HepG2 (cell line): ENCODE measurements around the gene RAP1A. TPM values are rescaled to one million over a fixed set of nuclear protein-coding genes. Genes with fewer than 3 reads are reported as not detected.

Experiments
- ATF7 ChIP-seq, 2 experiments: fragments of 450-650 bp in 1 of 2; sonication (generic) in 1 of 2; formaldehyde crosslinking in 1 of 2; IDR thresholded peaks; 2 replicates each; pipeline versions ENCODE4 v1.4.0 to v1.6.1; 2016 to 2020; ENCODE audit warnings: antibody characterized with exemption in 1 of 2, mild to moderate bottlenecking in 1 of 2, missing genetic modification reagents in 1 of 2
- CBX5 ChIP-seq: sonication (generic); formaldehyde crosslinking; IDR thresholded peaks from 2 replicates; pipeline ENCODE4 v1.4.0; 2020; ENCODE audit warnings: missing genetic modification reagents, borderline replicate concordance
- HDAC1 ChIP-seq: sonication (generic); formaldehyde crosslinking; IDR thresholded peaks from 2 replicates; pipeline ENCODE4 v1.5.1; 2020; ENCODE audit warnings: mild to moderate bottlenecking, missing genetic modification reagents
- HOXA7 ChIP-seq: sonication (generic); formaldehyde crosslinking; IDR thresholded peaks from 2 replicates; pipeline ENCODE4 v1.8.1; 2022; ENCODE audit warnings: mild to moderate bottlenecking, missing genetic modification reagents, moderate library complexity
- MTA3 ChIP-seq: sonication (generic); formaldehyde crosslinking; IDR thresholded peaks from 2 replicates; pipeline ENCODE4 v1.4.0; 2020; ENCODE audit warnings: missing genetic modification reagents
- MYC ChIP-seq: sonication (generic); formaldehyde crosslinking; IDR thresholded peaks from 2 replicates; pipeline ENCODE4 v1.9.0; 2021; ENCODE audit warnings: missing genetic modification reagents, borderline replicate concordance
- MYNN ChIP-seq: sonication (generic); formaldehyde crosslinking; IDR thresholded peaks from 2 replicates; pipeline ENCODE4 v1.4.0; 2020; ENCODE audit warnings: mild to moderate bottlenecking, low read depth, missing genetic modification reagents
- NFYB ChIP-seq: sonication (generic); formaldehyde crosslinking; IDR thresholded peaks from 2 replicates; pipeline ENCODE4 v1.4.0; 2020; ENCODE audit warnings: missing genetic modification reagents
- PHF20 ChIP-seq: sonication (generic); formaldehyde crosslinking; IDR thresholded peaks from 2 replicates; pipeline ENCODE4 v1.5.0; 2020; ENCODE audit warnings: mild to moderate bottlenecking, missing genetic modification reagents
- RCOR2 ChIP-seq: IDR thresholded peaks from 2 replicates; pipeline ENCODE4 v1.6.1; 2016; ENCODE audit warnings: missing biosample characterization, missing genetic modification reagents
- SIX4 ChIP-seq: sonication (generic); formaldehyde crosslinking; IDR thresholded peaks from 2 replicates; pipeline ENCODE4 v1.4.0; 2020; ENCODE audit warnings: missing genetic modification reagents
- SMC3 ChIP-seq: IDR thresholded peaks from 2 replicates; pipeline ENCODE4 v1.6.1; 2011; ENCODE audit warnings: low read length, improper control_type of control experiment
- SMYD3 ChIP-seq: sonication (generic); formaldehyde crosslinking; IDR thresholded peaks from 2 replicates; pipeline ENCODE4 v1.8.1; 2023; ENCODE audit warnings: mild to moderate bottlenecking, missing genetic modification reagents
- TBX2 ChIP-seq: sonication (generic); formaldehyde crosslinking; IDR thresholded peaks from 2 replicates; pipeline ENCODE4 v1.5.0; 2020; ENCODE audit warnings: missing genetic modification reagents, mild to moderate bottlenecking, borderline replicate concordance
- ZFP90 ChIP-seq: sonication (generic); formaldehyde crosslinking; IDR thresholded peaks from 2 replicates; pipeline ENCODE4 v1.8.0; 2022; ENCODE audit warnings: missing genetic modification reagents, mild to moderate bottlenecking, inconsistent platforms, borderline replicate concordance
- ZNF138 ChIP-seq: sonication (generic); formaldehyde crosslinking; IDR thresholded peaks from 2 replicates; pipeline ENCODE4 v1.5.0; 2020; ENCODE audit warnings: mild to moderate bottlenecking, low read depth, missing genetic modification reagents
- ZNF24 ChIP-seq: fragments of 450-650 bp; IDR thresholded peaks from 2 replicates; pipeline ENCODE4 v1.6.1; 2017; ENCODE audit warnings: antibody characterized with exemption, mild to moderate bottlenecking
- ZNF501 ChIP-seq: sonication (generic); formaldehyde crosslinking; IDR thresholded peaks from 2 replicates; pipeline ENCODE4 v1.5.1; 2020; ENCODE audit warnings: mild to moderate bottlenecking, moderate library complexity, missing genetic modification reagents
- ZNF816 ChIP-seq: sonication (generic); formaldehyde crosslinking; IDR thresholded peaks from 2 replicates; pipeline ENCODE4 v1.8.0; 2022; ENCODE audit warnings: missing genetic modification reagents, mild to moderate bottlenecking, borderline replicate concordance
- ZNF879 ChIP-seq: sonication (generic); formaldehyde crosslinking; IDR thresholded peaks from 2 replicates; pipeline ENCODE4 v1.8.1; 2023; ENCODE audit warnings: missing genetic modification reagents
- polyA plus RNA-seq, 8 experiments: library from polyadenylated mRNA; depleted of rRNA in 3 of 8; stranded (reverse) in 7 of 8; unstranded in 1 of 8; fragments of >200 nt; fragmentation: Illumina TruSeq in 4 of 8; extraction: Trizol in 4 of 8; gene quantifications; 2 replicates each; pipeline versions ENCODE4 v1.2.1 to v1.2.3, GENCODE V29; 2011 to 2016; ENCODE audit warnings: low read depth in 4 of 8, missing spikeins in 1 of 8, mixed read lengths in 1 of 8; ENCODE audit not compliant: insufficient read depth in 1 of 8
- total RNA-seq, 5 experiments: library from RNA; depleted of rRNA; stranded (reverse); fragments of >200 nt; fragmentation: Illumina TruSeq; extraction: Trizol; gene quantifications; 2 replicates each; pipeline ENCODE4 v1.2.3, GENCODE V29; 2016; ENCODE audit warnings: low read depth in 1 of 5
- TF ChIP-seq, protein P1 (sequence below): IDR thresholded peaks from 2 replicates; pipeline ENCODE4 v1.6.1; 2016; ENCODE audit warnings: control low read depth
- TF ChIP-seq, protein P2 (sequence below): sonication (generic); formaldehyde crosslinking; IDR thresholded peaks from 2 replicates; pipeline ENCODE4 v1.9.0; 2021; ENCODE audit warnings: missing genetic modification reagents, mild to moderate bottlenecking, borderline replicate concordance
- TF ChIP-seq, protein P3 (sequence below): sonication (generic); formaldehyde crosslinking; IDR thresholded peaks from 2 replicates; pipeline ENCODE4 v1.8.0; 2022; ENCODE audit warnings: mild to moderate bottlenecking, missing genetic modification reagents, moderate library complexity
- TF ChIP-seq, protein P4 (sequence below): sonication (generic); formaldehyde crosslinking; IDR thresholded peaks from 2 replicates; pipeline ENCODE4 v1.4.0; 2020; ENCODE audit warnings: low read depth, mild to moderate bottlenecking, missing genetic modification reagents
- TF ChIP-seq, protein P5 (sequence below): sonication (generic); IDR thresholded peaks from 2 replicates; pipeline ENCODE4 v1.6.1; 2016; ENCODE audit warnings: low read depth, borderline replicate concordance

The RAP1A gene
- total and polyA plus RNA-seq, 2 of the 13 experiments (the other 11 are each of a cell fraction or from before 2014, with no cell fraction given): 19.0 to 20.7 TPM

DNA sequence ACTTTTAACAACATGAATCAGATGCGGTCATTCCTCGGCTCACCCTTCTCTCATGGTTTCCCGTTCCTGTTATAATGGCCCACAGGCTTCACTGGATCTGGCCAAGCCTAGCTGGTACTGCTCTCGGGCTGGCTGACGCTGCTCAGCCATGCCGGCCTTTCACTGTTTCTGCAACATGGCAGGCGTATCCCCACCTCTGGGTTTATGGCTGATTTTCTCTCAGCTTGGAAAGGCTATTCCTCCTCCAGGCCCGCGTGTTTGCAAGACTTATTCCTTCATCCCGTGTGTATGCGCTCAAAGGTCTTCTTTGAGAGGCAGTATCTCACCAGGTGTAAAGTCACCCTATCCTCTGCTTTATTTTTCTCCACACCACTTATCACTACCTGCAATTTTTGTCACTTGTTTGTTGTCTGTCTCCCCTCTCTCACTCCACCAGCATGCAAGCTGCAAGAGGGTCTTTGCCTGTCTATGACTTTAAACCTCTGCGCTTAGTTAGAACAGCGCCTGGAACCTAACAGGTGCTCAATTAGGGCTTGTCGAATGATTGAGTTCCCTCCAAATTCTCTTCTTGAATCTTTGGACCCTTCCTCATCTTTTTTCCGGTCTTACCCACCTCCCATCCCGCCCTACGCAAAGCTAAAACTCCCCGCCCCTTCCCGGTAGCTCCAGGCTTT, 491 bp upstream of the RAP1A start (continued):
- TF ChIP-seq, protein P1, sequence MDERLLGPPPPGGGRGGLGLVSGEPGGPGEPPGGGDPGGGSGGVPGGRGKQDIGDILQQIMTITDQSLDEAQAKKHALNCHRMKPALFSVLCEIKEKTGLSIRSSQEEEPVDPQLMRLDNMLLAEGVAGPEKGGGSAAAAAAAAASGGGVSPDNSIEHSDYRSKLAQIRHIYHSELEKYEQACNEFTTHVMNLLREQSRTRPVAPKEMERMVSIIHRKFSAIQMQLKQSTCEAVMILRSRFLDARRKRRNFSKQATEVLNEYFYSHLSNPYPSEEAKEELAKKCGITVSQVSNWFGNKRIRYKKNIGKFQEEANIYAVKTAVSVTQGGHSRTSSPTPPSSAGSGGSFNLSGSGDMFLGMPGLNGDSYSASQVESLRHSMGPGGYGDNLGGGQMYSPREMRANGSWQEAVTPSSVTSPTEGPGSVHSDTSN (CRISPR knock-in tag): no peak
- TF ChIP-seq SMYD3 (CRISPR knock-in tag) (no peak), ATF7 (IDR thresholded peaks at IDR 0.05) (no peak), ATF7 (CRISPR knock-in tag; IDR thresholded peaks at IDR 0.05) (no peak), ZNF501 (CRISPR knock-in tag) (0 out of 2 replicates have a peak, but pooled peaks have one; percentile 31), SIX4 (CRISPR knock-in tag) (no peak), ZNF138 (no peak), ZNF24 (no peak), TBX2 (0 out of 2 replicates have a peak, but pooled peaks have one; percentile 4), ZNF816 (CRISPR knock-in tag) (no peak), CBX5 (no peak), MYC (CRISPR knock-in tag) (peak; percentile 8; the same call in 1 of the 2 replicates), ZFP90 (CRISPR knock-in tag) (no peak), NFYB (CRISPR knock-in tag) (no peak), ZNF879 (CRISPR knock-in tag) (no peak), HDAC1 (CRISPR knock-in tag) (0 out of 2 replicates have a peak, but pooled peaks have one; percentile 24), PHF20 (CRISPR knock-in tag) (0 out of 2 replicates have a peak, but pooled peaks have one; percentile 21), SMC3 (no peak), MTA3 (CRISPR knock-in tag) (no peak), RCOR2 (CRISPR knock-in tag) (0 out of 2 replicates have a peak, but pooled peaks have one; percentile 67), HOXA7 (no peak), MYNN (CRISPR knock-in tag) (no peak)
- TF ChIP-seq, protein P2, sequence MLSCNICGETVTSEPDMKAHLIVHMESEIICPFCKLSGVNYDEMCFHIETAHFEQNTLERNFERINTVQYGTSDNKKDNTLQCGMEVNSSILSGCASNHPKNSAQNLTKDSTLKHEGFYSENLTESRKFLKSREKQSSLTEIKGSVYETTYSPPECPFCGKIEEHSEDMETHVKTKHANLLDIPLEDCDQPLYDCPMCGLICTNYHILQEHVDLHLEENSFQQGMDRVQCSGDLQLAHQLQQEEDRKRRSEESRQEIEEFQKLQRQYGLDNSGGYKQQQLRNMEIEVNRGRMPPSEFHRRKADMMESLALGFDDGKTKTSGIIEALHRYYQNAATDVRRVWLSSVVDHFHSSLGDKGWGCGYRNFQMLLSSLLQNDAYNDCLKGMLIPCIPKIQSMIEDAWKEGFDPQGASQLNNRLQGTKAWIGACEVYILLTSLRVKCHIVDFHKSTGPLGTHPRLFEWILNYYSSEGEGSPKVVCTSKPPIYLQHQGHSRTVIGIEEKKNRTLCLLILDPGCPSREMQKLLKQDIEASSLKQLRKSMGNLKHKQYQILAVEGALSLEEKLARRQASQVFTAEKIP (CRISPR knock-in tag): no peak
- TF ChIP-seq, protein P3, sequence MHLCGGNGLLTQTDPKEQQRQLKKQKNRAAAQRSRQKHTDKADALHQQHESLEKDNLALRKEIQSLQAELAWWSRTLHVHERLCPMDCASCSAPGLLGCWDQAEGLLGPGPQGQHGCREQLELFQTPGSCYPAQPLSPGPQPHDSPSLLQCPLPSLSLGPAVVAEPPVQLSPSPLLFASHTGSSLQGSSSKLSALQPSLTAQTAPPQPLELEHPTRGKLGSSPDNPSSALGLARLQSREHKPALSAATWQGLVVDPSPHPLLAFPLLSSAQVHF: no peak
- TF ChIP-seq, protein P4, sequence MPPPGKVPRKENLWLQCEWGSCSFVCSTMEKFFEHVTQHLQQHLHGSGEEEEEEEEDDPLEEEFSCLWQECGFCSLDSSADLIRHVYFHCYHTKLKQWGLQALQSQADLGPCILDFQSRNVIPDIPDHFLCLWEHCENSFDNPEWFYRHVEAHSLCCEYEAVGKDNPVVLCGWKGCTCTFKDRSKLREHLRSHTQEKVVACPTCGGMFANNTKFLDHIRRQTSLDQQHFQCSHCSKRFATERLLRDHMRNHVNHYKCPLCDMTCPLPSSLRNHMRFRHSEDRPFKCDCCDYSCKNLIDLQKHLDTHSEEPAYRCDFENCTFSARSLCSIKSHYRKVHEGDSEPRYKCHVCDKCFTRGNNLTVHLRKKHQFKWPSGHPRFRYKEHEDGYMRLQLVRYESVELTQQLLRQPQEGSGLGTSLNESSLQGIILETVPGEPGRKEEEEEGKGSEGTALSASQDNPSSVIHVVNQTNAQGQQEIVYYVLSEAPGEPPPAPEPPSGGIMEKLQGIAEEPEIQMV: no peak
- TF ChIP-seq, protein P5, sequence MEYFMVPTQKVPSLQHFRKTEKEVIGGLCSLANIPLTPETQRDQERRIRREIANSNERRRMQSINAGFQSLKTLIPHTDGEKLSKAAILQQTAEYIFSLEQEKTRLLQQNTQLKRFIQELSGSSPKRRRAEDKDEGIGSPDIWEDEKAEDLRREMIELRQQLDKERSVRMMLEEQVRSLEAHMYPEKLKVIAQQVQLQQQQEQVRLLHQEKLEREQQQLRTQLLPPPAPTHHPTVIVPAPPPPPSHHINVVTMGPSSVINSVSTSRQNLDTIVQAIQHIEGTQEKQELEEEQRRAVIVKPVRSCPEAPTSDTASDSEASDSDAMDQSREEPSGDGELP: no peak
